A549 (cell line): ENCODE data around the gene TMEM165.

ENCODE experiments used
- CHD4 ChIP-seq: fragments of 200-600 bp; sonication (generic); IDR thresholded peaks from 2 replicates; pipeline ENCODE4 v1.6.1; 2016; ENCODE audit warnings: antibody characterized with exemption, mild to moderate bottlenecking, borderline replicate concordance
- EP300 ChIP-seq, 2 experiments: fragments of >200 bp; sonication (Bioruptor Twin); formaldehyde crosslinking; IDR thresholded peaks; 2 replicates in 1 of 2; 3 replicates in 1 of 2; pipeline ENCODE4 v1.6.1; 2016 to 2017
- POLR2A ChIP-seq: IDR thresholded peaks from 2 replicates; pipeline ENCODE4 v1.6.1; 2012; ENCODE audit warnings: mild to moderate bottlenecking, low read length
- TF ChIP-seq, protein P1 (sequence below): fragments of >200 bp; sonication (Bioruptor Twin); formaldehyde crosslinking; IDR thresholded peaks from 3 replicates; pipeline ENCODE4 v1.5.1; 2016

DNA sequence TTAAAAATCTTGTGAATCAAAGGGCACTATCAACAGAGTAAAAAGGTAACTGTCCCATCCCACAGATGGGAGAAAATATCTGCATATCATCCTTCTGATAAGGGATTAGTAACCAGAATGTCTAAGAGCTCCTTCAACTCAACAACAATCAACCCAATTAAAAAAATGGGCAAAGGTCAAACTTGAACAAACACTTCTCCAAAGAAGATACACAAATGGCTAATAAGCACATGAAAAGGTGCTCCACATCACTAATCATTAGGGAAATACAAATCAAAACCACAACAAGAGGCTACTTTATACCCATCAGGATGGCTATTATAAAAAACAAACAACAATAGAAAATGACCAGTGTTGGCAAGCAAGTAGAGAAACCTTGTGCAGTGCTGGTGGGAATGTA lies 43.3 kb downstream of the TMEM165 start:
- TF ChIP-seq POLR2A = no peak
- no peak for TF ChIP-seq EP300 (IDR thresholded peaks at IDR 0.05)
- TF ChIP-seq, protein P1, sequence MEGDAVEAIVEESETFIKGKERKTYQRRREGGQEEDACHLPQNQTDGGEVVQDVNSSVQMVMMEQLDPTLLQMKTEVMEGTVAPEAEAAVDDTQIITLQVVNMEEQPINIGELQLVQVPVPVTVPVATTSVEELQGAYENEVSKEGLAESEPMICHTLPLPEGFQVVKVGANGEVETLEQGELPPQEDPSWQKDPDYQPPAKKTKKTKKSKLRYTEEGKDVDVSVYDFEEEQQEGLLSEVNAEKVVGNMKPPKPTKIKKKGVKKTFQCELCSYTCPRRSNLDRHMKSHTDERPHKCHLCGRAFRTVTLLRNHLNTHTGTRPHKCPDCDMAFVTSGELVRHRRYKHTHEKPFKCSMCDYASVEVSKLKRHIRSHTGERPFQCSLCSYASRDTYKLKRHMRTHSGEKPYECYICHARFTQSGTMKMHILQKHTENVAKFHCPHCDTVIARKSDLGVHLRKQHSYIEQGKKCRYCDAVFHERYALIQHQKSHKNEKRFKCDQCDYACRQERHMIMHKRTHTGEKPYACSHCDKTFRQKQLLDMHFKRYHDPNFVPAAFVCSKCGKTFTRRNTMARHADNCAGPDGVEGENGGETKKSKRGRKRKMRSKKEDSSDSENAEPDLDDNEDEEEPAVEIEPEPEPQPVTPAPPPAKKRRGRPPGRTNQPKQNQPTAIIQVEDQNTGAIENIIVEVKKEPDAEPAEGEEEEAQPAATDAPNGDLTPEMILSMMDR = no peak
- no peak for TF ChIP-seq CHD4
